Inferior parietal cortex (tissue), 1 donor: Measurements from ENCODE around the gene PPL.
"Not testable (repeated sequence)": the region's sequence is repeated elsewhere in the genome, so short reads cannot be mapped to it uniquely, and the experiment has no call there.

Source experiments
- DNase-seq: peaks from one replicate; pipeline ENCODE4 v3.0.0-alpha.2; 2016; ENCODE audit errors: extremely low spot score

Gene PPL

DNA sequence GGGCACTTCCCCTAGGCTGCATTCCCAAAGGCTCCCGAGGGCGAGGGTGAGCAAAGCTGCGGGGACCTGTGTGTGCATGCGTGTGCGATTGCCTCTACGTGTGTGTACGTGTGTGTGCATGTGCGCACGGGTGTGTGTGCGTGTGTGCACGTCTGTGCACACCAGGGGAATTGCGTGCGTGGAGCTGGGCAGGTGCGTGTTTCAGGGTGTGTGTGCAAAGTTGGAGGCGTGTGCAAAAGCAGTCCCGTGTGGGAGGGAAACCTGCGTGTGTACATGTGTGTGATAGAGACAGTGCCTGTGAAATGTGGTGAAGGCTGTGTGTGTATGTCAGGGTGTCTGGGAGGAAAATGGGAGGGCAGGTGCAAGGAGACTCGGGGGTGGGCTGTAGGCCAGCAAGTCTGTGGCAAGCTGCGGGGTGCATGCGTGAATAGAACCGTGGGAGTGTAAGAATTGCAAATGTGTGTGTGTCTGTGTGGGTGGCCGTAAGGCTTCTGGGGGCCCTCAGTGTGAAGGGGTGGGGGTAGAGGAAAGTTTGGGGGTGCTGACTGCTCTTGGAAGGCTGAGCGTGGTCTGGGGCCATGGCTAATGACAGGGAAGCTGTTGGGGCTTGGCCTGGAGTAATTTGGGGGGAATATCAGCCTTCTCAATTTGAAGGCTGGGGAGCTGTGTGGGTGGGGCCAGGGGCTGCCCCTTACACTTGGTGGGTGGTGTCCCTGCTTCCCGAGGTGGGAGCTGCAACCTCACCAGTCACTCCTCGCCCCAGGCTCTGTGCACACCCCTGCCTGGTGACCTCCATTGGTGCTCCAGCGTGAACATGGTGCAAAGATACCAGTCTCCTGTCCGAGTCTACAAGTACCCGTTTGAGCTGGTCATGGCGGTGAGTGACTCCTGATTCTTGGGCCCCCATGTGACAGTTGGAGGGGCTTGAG is 21.8 kb upstream of the PPL start:
- no peak for DNase-seq

DNA sequence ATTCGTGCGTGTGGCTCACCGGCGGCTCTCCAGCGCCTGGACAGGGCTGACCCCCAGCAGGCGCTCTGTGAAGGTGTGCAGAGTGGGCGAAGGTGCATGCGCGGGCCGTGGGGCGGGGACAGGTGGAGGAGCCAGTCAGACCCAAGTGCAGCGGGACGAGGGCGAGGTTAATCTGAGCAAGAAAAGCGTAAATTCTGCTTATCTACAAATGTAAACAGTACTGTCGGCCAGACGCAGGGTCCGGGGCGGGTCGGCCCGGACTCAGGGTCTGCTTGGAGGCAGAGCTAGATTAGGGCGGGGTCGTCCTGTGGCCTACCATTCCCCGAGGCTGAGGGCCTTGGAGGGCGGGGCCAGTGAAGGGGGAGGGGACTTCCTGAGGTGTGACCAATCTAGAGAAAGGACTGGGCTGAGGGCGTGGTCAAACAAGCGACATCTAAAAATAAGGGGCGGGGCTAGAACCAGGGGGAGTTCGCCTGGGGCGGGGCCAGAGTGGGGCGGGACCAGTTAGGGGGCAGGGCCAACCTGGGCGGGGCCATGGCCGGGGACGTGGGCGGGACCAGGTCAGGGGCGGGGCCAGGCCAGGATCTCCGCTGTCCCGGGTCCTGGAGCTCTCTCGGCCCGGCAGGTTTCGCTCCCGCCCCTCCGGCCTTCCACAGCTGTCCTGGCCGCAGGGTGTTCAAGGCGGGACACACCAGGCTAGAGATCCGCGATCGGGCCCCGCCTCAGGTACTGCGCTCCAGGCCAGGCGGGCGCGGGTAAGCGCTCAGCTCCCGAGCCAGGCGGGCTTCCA is 21.0 kb upstream of the PPL start, which contains the start of gene SEC14L5:
Gene SEC14L5 (plus strand): TSS at position 611 of the 790 bp plus-strand sequence. CDS start 994 bp downstream, outside the sequence.
- peak; percentile 87 for DNase-seq

DNA sequence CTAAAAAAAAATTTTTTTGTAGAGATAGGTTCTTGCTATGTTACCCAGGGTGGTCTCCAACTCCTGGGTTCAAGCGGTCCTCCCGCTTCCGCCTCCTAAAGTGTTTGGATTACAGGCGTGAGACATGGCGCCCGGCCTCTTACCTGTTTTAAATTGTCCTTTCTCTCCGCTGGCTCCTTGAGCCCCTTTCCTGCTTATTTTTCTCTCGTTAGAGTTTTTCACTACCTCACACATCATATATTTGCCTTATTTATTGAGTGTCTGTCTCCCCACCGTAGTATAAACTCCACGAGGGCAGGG is 20.4 kb upstream of the PPL start:
- no peak for DNase-seq

DNA sequence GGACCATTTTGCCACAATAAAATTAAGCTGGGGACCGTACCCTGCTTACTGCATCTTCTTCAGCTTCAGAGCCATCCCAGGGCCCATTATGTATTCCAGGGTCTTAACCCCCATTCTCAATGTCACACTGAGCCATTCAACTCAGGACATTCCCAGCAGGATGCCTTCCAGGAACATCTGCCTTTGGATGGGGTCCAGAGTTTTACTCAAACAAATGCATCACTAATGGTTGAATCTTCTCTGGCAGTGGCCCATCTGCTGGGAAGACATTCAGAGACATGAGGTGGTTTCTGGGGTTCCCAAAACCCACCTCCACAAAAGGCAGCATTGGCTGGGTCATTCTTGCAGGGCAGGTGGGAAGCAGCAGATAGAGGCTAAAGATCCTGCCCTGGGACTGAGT is 17.8 kb upstream of the PPL start:
- DNase-seq = no peak

DNA sequence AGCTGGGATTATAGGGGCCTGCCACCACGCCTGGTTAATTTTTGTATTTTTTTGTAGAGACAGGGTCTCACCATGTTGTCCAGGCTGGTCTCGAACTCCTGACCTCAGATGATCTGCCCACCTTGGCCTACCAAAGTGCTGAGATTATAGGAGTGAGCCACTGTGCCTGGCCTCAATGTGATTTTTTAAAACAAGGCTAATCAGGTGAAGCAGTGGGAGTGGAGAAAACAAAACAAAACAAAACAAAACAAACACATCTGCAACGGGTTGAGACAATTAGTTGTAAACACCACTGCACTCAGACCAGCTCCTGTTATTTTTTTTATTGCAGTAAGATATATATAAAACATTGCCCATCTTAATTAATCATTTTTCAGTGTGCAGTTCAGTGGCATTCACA is 14.6 kb upstream of the PPL start:
- DNase-seq = not testable (repeated sequence)

DNA sequence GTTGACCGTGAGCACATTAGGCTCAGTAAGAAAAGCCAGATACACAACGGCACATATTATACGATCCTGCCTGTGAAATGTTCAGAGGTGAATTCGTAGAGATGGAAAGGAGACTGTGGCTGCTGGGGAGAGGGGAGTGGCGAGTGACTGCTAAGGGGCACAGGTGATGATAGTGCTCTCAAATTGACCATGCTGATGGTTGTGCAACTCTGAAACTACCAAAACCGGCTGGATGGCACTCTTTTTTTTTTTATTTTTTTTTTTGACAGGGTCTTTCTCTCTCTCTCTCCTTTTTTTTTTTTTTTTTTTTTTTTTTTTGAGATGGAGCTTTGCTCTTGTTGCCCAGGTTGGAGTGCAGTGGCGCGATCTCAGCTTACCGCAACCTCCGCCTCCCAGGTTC is 13.0 kb upstream of the PPL start:
- DNase-seq = no peak

DNA sequence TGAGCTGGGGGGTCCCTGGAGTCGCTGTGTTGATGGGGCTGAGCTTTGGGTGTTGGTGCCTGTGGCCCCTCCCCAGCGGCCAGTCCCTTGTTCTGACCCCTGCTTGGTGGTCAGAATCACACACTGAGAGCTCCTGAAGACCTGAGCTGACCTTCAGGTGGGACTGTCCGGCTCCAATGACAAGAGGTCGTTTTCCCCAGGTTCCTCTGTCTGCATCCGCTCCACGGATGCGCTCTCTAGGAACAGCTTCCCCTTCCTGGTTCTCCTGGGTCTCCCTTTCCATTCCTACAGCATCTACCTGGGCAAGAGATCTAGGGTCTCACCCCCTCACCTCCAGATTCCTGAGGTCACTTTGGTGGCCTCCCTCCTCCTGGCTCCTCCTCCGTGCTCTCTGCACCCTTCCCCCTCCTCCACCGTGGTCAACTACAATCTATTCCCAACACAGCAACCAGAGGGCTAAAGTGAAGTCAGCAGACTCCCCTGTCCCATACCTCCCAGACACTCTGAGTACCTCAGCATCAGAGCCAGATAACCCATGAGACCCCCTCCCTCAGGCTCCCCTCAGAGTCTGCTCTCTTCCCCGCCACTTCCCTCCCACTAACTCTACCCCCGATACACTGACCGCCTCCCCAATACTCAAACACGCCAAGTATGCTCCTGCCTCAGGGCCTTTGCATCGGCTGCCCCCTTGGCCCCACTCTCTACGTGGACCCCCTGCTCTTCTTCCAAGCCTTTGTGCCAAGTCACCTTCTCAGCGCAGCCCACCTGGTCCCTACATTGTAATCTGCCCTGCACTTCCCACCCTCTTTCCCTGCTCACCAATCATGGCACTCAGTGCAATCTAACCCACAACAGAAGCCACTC is 12.2 kb upstream of the PPL start:
- DNase-seq = no peak

DNA sequence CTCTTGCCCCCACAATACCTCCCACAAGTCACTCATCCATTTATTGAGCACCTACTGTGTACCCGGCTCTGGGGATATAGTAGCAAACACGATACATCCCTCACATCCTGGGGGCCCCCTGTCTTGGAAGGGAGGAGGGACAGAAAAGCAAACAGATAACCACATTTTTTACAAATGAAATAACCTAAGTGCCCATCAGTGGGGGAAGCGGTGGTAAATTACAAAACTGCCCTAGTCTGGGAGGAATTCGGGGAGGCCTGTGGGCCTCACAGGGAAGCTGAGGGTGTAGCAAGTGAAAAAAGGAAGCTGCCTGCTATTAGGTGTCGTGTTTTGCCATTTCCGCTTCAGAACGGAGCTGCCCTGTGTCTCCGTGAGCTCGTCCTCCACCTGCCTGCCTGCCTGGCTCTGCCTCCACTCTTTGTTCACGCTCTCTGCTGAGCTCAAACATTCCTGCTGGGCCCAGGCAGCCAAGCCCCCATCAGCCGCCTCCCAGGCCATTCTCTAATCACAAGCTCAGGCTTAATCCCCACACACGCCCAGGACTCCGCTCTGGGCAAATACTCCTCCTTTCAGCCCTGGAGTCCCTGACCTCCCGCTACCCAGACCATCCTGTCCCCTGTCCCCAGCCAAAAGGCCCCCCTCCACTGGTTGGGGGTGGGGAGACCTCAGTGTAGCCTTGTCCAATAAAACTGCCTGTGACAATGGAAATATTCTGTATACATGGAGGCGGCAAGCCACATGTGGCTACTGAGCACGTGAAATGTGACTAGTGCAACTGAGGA is 11.0 kb upstream of the PPL start:
- no peak for DNase-seq

DNA sequence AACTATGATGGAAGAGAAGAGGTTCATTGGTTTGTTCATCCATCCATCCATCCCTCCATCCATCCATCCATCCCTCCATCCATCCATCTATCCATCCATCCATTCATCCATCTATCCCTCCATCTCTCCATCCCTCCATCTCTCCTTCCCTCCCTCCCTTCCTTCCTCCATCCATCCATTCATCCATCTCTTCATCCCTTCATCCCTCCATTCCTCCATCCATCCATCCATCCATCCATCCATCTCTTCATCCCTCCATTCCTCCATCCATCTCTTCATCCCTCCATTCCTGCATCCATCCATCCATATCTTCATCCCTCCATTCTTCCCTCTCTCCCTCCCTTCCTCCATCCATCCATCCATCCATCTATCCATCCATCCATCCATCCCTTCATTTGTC is 10.0 kb upstream of the PPL start:
- DNase-seq = no peak

DNA sequence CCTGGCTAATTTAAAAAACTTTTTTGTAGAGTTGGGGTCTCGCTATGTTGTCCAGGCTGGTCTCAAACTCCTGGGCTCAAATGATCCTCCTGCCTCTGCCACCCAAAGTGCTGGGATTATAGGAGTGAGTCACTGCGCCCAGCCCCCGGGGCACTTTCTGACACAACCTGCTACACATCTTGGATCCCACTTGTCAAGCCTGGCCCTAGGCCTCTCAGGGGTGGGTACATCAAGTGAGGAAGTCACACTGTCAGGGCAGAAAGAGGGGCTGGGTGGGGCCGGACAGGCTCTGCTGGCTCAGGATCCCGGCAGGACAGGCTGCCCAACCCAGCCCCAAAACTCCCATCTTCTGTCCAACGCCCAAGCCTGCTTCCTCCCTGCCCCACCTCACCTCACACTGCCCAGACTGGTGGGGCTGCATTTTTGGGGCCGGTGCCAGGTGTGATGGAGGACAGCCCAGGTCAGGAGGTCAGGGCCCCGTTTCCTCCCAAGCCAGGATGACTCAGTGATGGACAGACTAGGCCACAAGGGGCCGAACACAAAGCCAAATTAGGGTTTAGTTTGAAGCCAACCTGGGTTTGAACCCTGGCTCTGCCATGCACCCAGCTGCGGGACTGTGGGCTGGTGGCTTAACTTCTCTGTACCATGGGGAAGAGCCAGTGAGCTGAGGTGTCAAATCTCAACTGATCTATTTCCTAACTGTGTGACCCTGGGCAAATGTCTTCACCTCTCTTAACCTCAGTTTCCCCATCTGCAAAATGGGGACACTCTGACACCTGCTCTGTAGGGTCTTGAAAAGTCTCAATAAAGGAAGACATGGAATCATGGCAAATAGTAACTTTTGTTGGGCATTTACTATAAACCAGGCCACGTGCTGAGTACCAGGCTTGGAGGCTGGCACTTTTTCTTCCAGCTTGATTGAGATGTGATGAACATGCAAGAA is 8.9 kb upstream of the PPL start:
- DNase-seq = no peak

DNA sequence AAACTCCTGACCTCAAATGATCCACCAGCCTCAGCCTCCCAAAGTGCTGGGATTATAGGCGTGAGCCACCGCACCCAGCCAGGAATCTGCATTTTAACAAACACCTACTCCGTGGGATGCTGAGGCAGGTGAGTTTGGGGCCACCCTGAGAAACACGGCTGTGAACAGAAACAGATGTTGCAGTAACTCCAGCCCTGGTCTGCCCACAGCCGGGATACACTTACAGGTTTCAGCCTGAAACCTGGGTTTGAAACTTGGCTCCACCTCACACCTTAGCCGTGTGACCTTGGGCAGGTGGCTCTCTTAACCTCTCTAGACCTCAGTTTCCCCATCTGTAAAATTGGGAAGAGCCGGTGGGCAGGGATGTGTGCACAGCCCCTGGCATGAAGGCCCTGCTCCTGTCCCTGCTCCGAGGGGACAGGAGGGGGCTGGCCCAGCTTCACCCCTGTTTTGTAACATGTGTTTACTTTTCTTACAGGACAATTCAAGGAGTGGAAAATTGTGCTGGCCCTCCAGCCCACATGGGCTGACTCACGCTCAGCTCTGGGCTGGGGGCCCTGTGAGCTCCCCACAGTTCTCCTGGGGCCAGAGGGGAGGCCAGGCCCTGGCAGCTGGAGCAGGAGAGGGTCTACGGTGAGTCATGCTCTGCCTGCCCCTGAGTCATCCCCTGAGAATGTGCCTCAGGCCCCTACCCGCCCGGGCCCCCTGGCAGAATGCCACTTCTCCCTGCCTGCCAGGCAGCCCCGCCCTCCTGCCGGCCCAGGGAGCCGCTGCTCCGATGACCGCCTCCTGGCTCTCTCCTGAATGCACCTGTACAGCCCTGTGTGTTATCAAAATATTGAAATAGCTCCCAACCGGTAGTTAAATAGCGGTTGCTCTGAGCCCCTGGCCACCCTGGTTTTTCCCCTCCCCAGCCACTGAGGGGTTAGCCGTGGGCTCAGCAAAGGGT is 7.7 kb upstream of the PPL start:
- DNase-seq = no peak

DNA sequence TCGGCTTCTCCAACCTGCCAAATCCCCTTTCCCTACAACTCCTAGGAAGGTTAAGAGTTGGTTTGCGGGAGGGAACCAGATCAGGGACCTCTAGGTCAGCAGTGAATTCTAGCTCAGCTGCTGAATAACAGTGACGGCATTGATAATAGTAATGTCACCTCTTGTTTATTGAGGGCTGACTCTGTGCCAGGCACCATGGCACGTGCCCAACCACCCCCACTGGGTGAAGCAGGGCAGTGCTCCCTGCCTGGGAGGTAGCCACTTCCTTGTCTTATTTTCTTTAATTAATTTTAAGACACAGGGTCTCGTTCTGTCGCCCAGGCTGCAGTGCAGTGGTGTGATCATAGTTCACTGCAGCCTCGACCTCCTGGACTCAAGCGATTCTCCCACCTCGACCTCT is 5.5 kb upstream of the PPL start:
- no peak for DNase-seq

DNA sequence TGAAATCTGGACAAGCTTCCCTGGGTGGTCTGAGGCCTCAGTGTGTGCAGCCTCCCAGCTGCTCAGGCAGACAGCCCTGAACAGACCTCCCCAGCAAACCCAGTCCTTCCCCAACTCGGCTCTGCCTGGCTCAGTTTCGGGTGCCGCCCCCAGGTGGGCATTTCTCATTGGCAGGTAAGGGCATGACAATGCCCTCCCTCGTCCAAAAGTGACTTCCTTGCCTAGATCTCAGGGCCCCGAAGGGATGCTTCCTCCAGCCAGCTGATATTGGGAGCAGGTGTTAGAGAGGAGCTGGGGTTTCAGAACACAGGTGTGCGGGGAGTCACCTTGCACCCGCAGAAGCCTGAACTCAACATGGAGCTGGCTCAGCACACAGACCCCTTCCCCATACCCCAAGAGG is 3.8 kb upstream of the PPL start:
- DNase-seq = no peak

DNA sequence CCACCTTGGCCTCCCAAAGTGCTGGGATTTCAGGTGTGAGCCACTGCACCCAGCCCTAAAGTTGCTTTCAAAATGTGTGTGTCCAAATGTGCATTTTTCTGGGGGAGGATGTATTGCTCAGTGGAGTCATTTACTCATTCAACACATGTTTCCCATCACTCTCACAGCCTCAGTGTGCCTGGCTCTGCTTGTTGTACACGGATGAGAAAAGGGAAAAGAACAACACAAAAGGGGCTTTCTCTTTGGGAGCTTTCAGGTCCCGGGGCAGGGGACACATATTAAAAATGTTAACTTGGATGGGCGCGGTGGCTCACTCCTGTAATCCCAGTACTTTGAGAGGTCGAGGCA is 1.7 kb upstream of the PPL start:
- no peak for DNase-seq

DNA sequence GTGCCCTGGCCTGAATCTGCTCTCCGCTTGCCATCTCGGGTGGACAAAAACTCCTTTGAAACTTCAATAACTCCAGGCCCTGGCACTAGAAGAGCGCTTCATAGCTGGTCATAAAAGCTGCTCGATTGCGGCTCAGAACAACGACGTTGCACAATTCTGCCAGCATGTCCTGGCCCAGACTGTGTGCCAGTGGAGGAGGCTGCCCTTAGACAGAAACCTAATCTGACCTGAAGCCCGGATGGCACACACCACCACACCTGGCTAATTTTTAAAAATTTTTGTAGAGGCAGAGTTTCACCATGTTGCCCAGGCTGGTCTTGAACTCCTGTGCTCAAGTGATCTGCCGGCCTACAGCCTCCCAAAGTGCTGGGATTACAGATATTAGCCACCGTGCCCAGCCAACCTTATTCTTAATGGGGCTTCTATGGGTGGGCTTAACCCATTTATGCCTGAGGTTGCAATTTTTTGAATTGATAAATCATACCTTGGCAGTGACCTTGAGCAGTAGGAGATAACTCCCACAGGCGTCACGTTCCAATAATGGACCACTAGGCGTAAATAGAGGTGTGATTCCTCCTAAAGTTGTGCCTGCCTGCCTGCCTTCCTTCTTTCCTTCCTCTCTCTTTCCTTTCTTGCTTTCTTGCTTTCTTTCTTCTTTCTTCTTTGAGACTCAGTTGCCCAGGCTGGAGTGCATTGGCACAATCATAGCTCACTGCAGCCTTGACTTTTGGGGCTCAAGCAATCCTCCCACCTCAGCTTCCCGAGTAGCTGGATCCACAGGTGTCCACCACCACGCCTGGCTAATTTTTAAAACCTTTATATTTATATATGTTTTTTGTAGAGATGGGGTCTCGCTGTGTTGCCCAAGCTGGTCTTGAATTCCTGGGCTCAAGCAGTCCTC is 1.1 kb upstream of the PPL start:
- no peak for DNase-seq

DNA sequence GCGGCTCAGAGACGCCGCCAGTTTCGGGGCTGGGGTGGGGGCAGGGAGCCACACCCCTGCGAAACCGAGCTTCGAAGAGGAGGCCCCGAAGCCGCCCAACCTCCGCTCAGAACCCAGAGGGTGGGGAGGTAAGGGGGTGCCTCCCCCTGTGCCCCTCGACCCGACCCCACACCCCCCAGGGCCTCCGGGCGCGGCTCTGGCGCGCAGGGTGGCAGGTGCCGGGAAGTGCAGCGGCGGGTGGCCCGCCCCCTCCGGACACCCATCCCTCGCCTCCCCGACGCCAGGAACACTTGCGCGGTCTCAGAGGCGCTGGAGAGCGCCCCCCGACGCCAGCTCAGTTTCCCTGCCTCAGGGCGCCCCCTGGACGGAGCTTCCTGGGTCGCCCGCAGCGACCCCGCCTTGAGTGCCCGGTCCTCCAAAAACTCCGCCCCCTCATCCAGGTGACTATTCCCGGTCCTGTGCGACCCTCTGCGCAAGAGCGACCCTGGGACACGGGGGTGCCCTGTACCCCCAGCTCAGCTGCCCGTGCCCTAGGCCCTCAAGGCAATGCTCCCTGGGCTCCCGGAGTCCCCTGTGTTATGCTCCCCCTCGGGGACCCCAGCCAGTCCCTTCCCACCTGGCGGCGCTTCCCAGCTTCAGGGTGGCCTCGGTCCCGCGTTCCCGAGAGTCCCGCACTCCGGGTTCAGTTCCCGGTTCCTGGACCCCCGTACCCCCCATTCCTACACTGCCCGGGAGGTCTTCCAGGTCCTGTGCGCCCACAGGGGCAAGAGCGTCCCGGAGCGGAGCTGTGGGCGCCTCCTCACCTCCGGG is 562 bp downstream of the PPL start:
- DNase-seq = no peak

DNA sequence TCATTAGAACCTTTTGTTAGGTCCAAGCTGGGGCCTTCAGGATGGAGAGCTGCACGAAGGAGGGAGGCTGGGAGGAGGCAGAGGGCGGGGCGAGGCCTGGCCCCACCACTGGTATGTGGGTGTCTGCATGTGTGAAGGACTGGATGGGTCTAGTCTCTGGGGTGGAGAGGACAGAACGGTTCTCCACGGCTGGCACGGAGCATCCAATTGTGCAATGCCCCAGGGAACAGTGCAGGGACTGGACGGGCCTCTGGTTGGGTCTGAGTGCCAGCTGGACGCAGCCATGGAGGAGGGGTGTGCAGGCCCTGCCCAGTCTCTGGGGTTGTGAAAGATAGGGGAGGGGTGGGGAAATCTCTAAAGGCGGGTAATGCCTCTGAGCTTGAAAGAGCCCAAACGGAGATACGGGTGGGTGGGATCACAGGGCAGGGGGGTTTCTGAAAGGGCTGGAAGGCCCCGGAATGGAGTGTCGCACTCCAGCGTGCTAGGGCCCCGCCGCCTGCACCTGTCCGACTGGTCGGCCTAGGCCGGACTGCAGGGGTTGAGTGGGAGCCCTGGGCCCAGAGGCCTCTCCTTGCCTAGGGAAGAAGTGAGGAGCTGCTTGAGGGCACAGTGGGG is 1.6 kb downstream of the PPL start:
- DNase-seq = no peak
